PC-3 (cell line): ENCODE results near the gene STIM1.

Experiments
- EZH2 ChIP-seq: fragments of 300-600 bp; sonication (generic); IDR thresholded peaks from one replicate; pipeline ENCODE4 v1.6.1; 2017; ENCODE audit warnings: antibody characterized with exemption, mild to moderate bottlenecking, low read length; ENCODE audit not compliant: unreplicated experiment
- TF ChIP-seq, protein P1 (sequence below): fragments of 300-600 bp; sonication (generic); conservative IDR thresholded peaks from 2 replicates; pipeline ENCODE4 v1.5.1; 2017; ENCODE audit warnings: antibody characterized with exemption, low read depth, mild to moderate bottlenecking, low read length

GRCh38 chr11:3880724-3881123 is 25.3 kb downstream of the STIM1 start:
- TF ChIP-seq, protein P1, sequence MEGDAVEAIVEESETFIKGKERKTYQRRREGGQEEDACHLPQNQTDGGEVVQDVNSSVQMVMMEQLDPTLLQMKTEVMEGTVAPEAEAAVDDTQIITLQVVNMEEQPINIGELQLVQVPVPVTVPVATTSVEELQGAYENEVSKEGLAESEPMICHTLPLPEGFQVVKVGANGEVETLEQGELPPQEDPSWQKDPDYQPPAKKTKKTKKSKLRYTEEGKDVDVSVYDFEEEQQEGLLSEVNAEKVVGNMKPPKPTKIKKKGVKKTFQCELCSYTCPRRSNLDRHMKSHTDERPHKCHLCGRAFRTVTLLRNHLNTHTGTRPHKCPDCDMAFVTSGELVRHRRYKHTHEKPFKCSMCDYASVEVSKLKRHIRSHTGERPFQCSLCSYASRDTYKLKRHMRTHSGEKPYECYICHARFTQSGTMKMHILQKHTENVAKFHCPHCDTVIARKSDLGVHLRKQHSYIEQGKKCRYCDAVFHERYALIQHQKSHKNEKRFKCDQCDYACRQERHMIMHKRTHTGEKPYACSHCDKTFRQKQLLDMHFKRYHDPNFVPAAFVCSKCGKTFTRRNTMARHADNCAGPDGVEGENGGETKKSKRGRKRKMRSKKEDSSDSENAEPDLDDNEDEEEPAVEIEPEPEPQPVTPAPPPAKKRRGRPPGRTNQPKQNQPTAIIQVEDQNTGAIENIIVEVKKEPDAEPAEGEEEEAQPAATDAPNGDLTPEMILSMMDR = no peak
- TF ChIP-seq EZH2 = no peak
